Inflammatory macrophage (primary cell): ENCODE data around the gene G3BP2.
"Not testable (repeated sequence)": the region's sequence is repeated elsewhere in the genome, so short reads cannot be mapped to it uniquely, and the experiment has no call there.

Experiments used
- DNase-seq, 2 donors: peaks; one replicate each; pipeline ENCODE4 v3.0.0-alpha.2; 2020 to 2022

Gene G3BP2

GRCh38 chr4:75683482-75684155 is 10.4 kb upstream of the G3BP2 start:
- DNase-seq, result no peak

- no peak for DNase-seq
These were observed 6.8 kb upstream of the G3BP2 start for GRCh38 chr4:75679876-75680575.

GRCh38 chr4:75678965-75679364 is 5.8 kb upstream of the G3BP2 start:
- DNase-seq, result no peak

GRCh38 chr4:75678473-75678872 is 5.3 kb upstream of the G3BP2 start:
- DNase-seq, result no peak

- DNase-seq, result no peak
These were observed 1.9 kb upstream of the G3BP2 start for GRCh38 chr4:75675004-75675531.

- DNase-seq, result no peak
These were observed 733 bp upstream of the G3BP2 start for GRCh38 chr4:75673959-75674328.

GRCh38 chr4:75672461-75673026 is 667 bp downstream of the G3BP2 start:
- DNase-seq, result peak; percentile 54 to 71

GRCh38 chr4:75671802-75672421 is 1.3 kb downstream of the G3BP2 start:
- DNase-seq, result no peak

GRCh38 chr4:75668596-75668995 is 4.6 kb downstream of the G3BP2 start:
- no peak for DNase-seq

- DNase-seq, result not testable (repeated sequence)
These were observed 5.6 kb downstream of the G3BP2 start for GRCh38 chr4:75667636-75668035.

- DNase-seq, result no peak
These were observed 6.9 kb downstream of the G3BP2 start for GRCh38 chr4:75666299-75666698.

GRCh38 chr4:75664604-75665003 is 8.6 kb downstream of the G3BP2 start:
- not testable (repeated sequence) for DNase-seq

GRCh38 chr4:75662626-75663025 is 10.6 kb downstream of the G3BP2 start:
- DNase-seq, result no peak

- no peak for DNase-seq
These were observed 12.7 kb downstream of the G3BP2 start for GRCh38 chr4:75660491-75660890.

GRCh38 chr4:75659512-75660031 is 13.6 kb downstream of the G3BP2 start:
- no peak for DNase-seq

- no peak for DNase-seq
These were observed 14.3 kb downstream of the G3BP2 start for GRCh38 chr4:75658876-75659275.

GRCh38 chr4:75655562-75655961 is 17.6 kb downstream of the G3BP2 start:
- DNase-seq, result no peak

- DNase-seq, result no peak
These were observed 18.3 kb downstream of the G3BP2 start for GRCh38 chr4:75654905-75655304.

GRCh38 chr4:75653845-75654503 is 19.2 kb downstream of the G3BP2 start:
- DNase-seq, result peak in 1 of 2 donors; percentile 17

GRCh38 chr4:75644095-75644494 is 29.1 kb downstream of the G3BP2 start:
- peak; percentile 33 to 43 for DNase-seq

- no peak for DNase-seq
These were observed 29.6 kb downstream of the G3BP2 start for GRCh38 chr4:75643651-75644050.

- peak; percentile 79 to 86 for DNase-seq
These were observed 34.0 kb downstream of the G3BP2 start for GRCh38 chr4:75639124-75639695.
